OCI-LY3 (cell line): ENCODE results near the gene RAB11FIP5.

Experiments used
- CTCF ChIP-seq: fragments of 200-600, 300-600 bp; sonication (generic); IDR thresholded peaks from 2 replicates; pipeline ENCODE4 v1.5.1; 2014; ENCODE audit warnings: antibody characterized with exemption, low read length, low read depth
- EZH2phosphoT487 ChIP-seq: fragments of 200-600 bp; shearing (Covaris generic); IDR thresholded peaks from 2 replicates; pipeline ENCODE4 v1.6.1; 2018; ENCODE audit warnings: antibody characterized with exemption, mixed run types, low read depth

GRCh38 chr2:73059106-73059505, 53.6 kb downstream of the RAB11FIP5 start:
- no peak for TF ChIP-seq CTCF
- TF ChIP-seq EZH2phosphoT487, result no peak
